ENCODE results near the gene UNG.
"Not testable (repeated sequence)": the region's sequence is repeated elsewhere in the genome, so short reads cannot be mapped to it uniquely, and the experiment has no call there.

UNG gene

GRCh38 chr12:109097435-109098182 lies at the start of gene UNG:
TSS of gene UNG (plus strand) at chr12:109097597. CDS start at chr12:109097680, 83 bp downstream.
- peak within 1 kb of the TSS; percentile 94 for H3K4me3 ChIP-seq (ENCODE audit: low read length)

GRCh38 chr12:109048706-109049105 lies 48.7 kb upstream of the UNG start:
- not testable (repeated sequence) for H3K9me3 ChIP-seq (ENCODE audit: control insufficient read depth, low read depth, low read length); H3K27me3 ChIP-seq (ENCODE audit: control insufficient read depth, insufficient read depth, low read length); H3K36me3 ChIP-seq (ENCODE audit: control insufficient read depth, low read depth, low read length); H3K4me3 ChIP-seq (ENCODE audit: low read length); H3K4me1 ChIP-seq (ENCODE audit: control insufficient read depth, low read depth, low read length); H3K9ac ChIP-seq (ENCODE audit: low read length); H3K27ac ChIP-seq (ENCODE audit: low read length)

More at GRCh38 chr12:109097435-109098182, at the start of gene UNG:
- Histone ChIP-seq H3K9ac (ENCODE audit: low read length) (peak within 1 kb of the TSS; percentile 95), H3K9me3 (ENCODE audit: control insufficient read depth, low read depth, low read length) (no peaks in the 10 kb centered on the region), H3K4me1 (ENCODE audit: control insufficient read depth, low read depth, low read length) (peaks cover 4% of the 10 kb centered on the region), H3K36me3 (ENCODE audit: control insufficient read depth, low read depth, low read length) (peaks cover 39% of the 10 kb centered on the region), H3K27ac (ENCODE audit: low read length) (peak within 1 kb of the TSS; percentile 47), H3K27me3 (ENCODE audit: control insufficient read depth, insufficient read depth, low read length) (peaks cover 5% of the 10 kb centered on the region)

- H3K27ac ChIP-seq (ENCODE audit: low read length); H3K4me3 ChIP-seq (ENCODE audit: low read length); H3K36me3 ChIP-seq (ENCODE audit: control insufficient read depth, low read depth, low read length); H3K9me3 ChIP-seq (ENCODE audit: control insufficient read depth, low read depth, low read length); H3K4me1 ChIP-seq (ENCODE audit: control insufficient read depth, low read depth, low read length); H3K27me3 ChIP-seq (ENCODE audit: control insufficient read depth, insufficient read depth, low read length); H3K9ac ChIP-seq (ENCODE audit: low read length): not testable (repeated sequence)
These were observed 47.6 kb upstream of the UNG start for GRCh38 chr12:109049794-109050193.

- Histone ChIP-seq H3K36me3 (ENCODE audit: control insufficient read depth, low read depth, low read length) (no peaks in the 10 kb centered on the region), H3K27ac (ENCODE audit: low read length) (no peak overlapping the region), H3K9ac (ENCODE audit: low read length) (peak overlapping the region; percentile 16), H3K9me3 (ENCODE audit: control insufficient read depth, low read depth, low read length) (no peaks in the 10 kb centered on the region), H3K27me3 (ENCODE audit: control insufficient read depth, insufficient read depth, low read length) (no peaks in the 10 kb centered on the region), H3K4me1 (ENCODE audit: control insufficient read depth, low read depth, low read length) (peaks cover 5% of the 10 kb centered on the region), H3K4me3 (ENCODE audit: low read length) (peak overlapping the region; percentile 80)
These were observed 45.3 kb upstream of the UNG start for GRCh38 chr12:109052097-109052413.

- no peaks in the 10 kb centered on the region for H3K36me3 ChIP-seq (ENCODE audit: control insufficient read depth, low read depth, low read length)
- H3K9ac ChIP-seq (ENCODE audit: low read length) = peak within 1 kb of the TSS; percentile 55
- H3K4me1 ChIP-seq (ENCODE audit: control insufficient read depth, low read depth, low read length) = peaks cover 5% of the 10 kb centered on the region
- H3K27ac ChIP-seq (ENCODE audit: low read length) = no peak within 1 kb of the TSS
- no peaks in the 10 kb centered on the region for H3K9me3 ChIP-seq (ENCODE audit: control insufficient read depth, low read depth, low read length)
- peak within 1 kb of the TSS; percentile 80 for H3K4me3 ChIP-seq (ENCODE audit: low read length)
- no peaks in the 10 kb centered on the region for H3K27me3 ChIP-seq (ENCODE audit: control insufficient read depth, insufficient read depth, low read length)
These were observed 44.7 kb upstream of the UNG start, which contains the start of gene USP30 for GRCh38 chr12:109052414-109053323. TSS of gene USP30 (plus strand) at chr12:109052576. CDS start at chr12:109052679, 103 bp downstream.

- Histone ChIP-seq H3K27me3 (ENCODE audit: control insufficient read depth, insufficient read depth, low read length) (no peaks in the 10 kb centered on the region), H3K9ac (ENCODE audit: low read length) (peak overlapping the region; percentile 55), H3K27ac (ENCODE audit: low read length) (no peak overlapping the region), H3K36me3 (ENCODE audit: control insufficient read depth, low read depth, low read length) (no peaks in the 10 kb centered on the region), H3K4me3 (ENCODE audit: low read length) (peak overlapping the region; percentile 80), H3K9me3 (ENCODE audit: control insufficient read depth, low read depth, low read length) (no peaks in the 10 kb centered on the region), H3K4me1 (ENCODE audit: control insufficient read depth, low read depth, low read length) (peaks cover 5% of the 10 kb centered on the region)
These were observed 43.8 kb upstream of the UNG start for GRCh38 chr12:109053382-109054123.

- H3K9ac ChIP-seq (ENCODE audit: low read length); H3K36me3 ChIP-seq (ENCODE audit: control insufficient read depth, low read depth, low read length); H3K9me3 ChIP-seq (ENCODE audit: control insufficient read depth, low read depth, low read length); H3K27me3 ChIP-seq (ENCODE audit: control insufficient read depth, insufficient read depth, low read length); H3K27ac ChIP-seq (ENCODE audit: low read length); H3K4me3 ChIP-seq (ENCODE audit: low read length); H3K4me1 ChIP-seq (ENCODE audit: control insufficient read depth, low read depth, low read length): not testable (repeated sequence)
These were observed 43.3 kb upstream of the UNG start for GRCh38 chr12:109054124-109054513.

GRCh38 chr12:109054520-109054919 lies 42.9 kb upstream of the UNG start:
- Histone ChIP-seq H3K9ac (ENCODE audit: low read length) (no peak overlapping the region), H3K27ac (ENCODE audit: low read length) (no peak overlapping the region), H3K9me3 (ENCODE audit: control insufficient read depth, low read depth, low read length) (no peaks in the 10 kb centered on the region)

GRCh38 chr12:109056891-109057290 lies 40.5 kb upstream of the UNG start:
- no peaks in the 10 kb centered on the region for H3K9me3 ChIP-seq (ENCODE audit: control insufficient read depth, low read depth, low read length)
- H3K36me3 ChIP-seq (ENCODE audit: control insufficient read depth, low read depth, low read length) = no peaks in the 10 kb centered on the region
- H3K27me3 ChIP-seq (ENCODE audit: control insufficient read depth, insufficient read depth, low read length) = no peaks in the 10 kb centered on the region
- no peak overlapping the region for H3K9ac ChIP-seq (ENCODE audit: low read length)
- H3K27ac ChIP-seq (ENCODE audit: low read length) = no peak overlapping the region
- peaks cover 5% of the 10 kb centered on the region for H3K4me1 ChIP-seq (ENCODE audit: control insufficient read depth, low read depth, low read length)
- no peak overlapping the region for H3K4me3 ChIP-seq (ENCODE audit: low read length)

More at GRCh38 chr12:109054520-109054919, 42.9 kb upstream of the UNG start:
- Histone ChIP-seq H3K27me3 (ENCODE audit: control insufficient read depth, insufficient read depth, low read length) (no peaks in the 10 kb centered on the region), H3K4me1 (ENCODE audit: control insufficient read depth, low read depth, low read length) (peaks cover 5% of the 10 kb centered on the region), H3K36me3 (ENCODE audit: control insufficient read depth, low read depth, low read length) (no peaks in the 10 kb centered on the region), H3K4me3 (ENCODE audit: low read length) (no peak overlapping the region)

- Histone ChIP-seq H3K4me3 (ENCODE audit: low read length) (no peak overlapping the region), H3K27ac (ENCODE audit: low read length) (no peak overlapping the region), H3K4me1 (ENCODE audit: control insufficient read depth, low read depth, low read length) (peaks cover 5% of the 10 kb centered on the region), H3K9me3 (ENCODE audit: control insufficient read depth, low read depth, low read length) (no peaks in the 10 kb centered on the region), H3K27me3 (ENCODE audit: control insufficient read depth, insufficient read depth, low read length) (no peaks in the 10 kb centered on the region), H3K36me3 (ENCODE audit: control insufficient read depth, low read depth, low read length) (no peaks in the 10 kb centered on the region), H3K9ac (ENCODE audit: low read length) (no peak overlapping the region)
These were observed 40.0 kb upstream of the UNG start for GRCh38 chr12:109057376-109057775.

- H3K4me3 ChIP-seq (ENCODE audit: low read length) = no peak overlapping the region
- no peak overlapping the region for H3K27ac ChIP-seq (ENCODE audit: low read length)
- no peaks in the 10 kb centered on the region for H3K4me1 ChIP-seq (ENCODE audit: control insufficient read depth, low read depth, low read length)
- no peaks in the 10 kb centered on the region for H3K36me3 ChIP-seq (ENCODE audit: control insufficient read depth, low read depth, low read length)
- H3K27me3 ChIP-seq (ENCODE audit: control insufficient read depth, insufficient read depth, low read length) = no peaks in the 10 kb centered on the region
- H3K9ac ChIP-seq (ENCODE audit: low read length) = no peak overlapping the region
- no peaks in the 10 kb centered on the region for H3K9me3 ChIP-seq (ENCODE audit: control insufficient read depth, low read depth, low read length)
These were observed 38.6 kb upstream of the UNG start for GRCh38 chr12:109058773-109059172.

Data from iPS-18a (cell line).